Fibroblast of the conjunctiva (primary cell): Measurements from ENCODE around the gene SLC6A11.

ENCODE experiments used
- DNase-seq: peaks from one replicate; pipeline ENCODE4 v3.0.0-alpha.2; 2010; ENCODE audit warnings: low read depth

SLC6A11 gene

GRCh38 chr3:10790713-10791112 is 25.3 kb upstream of the SLC6A11 start:
- no peak for DNase-seq

- no peak for DNase-seq
Measured at GRCh38 chr3:10792208-10792607, 23.8 kb upstream of the SLC6A11 start.

- DNase-seq: no peak
Measured at GRCh38 chr3:10798600-10799367, 17.2 kb upstream of the SLC6A11 start.

- no peak for DNase-seq
Measured at GRCh38 chr3:10804183-10804648, 11.8 kb upstream of the SLC6A11 start.

- DNase-seq: no peak
Measured at GRCh38 chr3:10806006-10806405, 10.0 kb upstream of the SLC6A11 start.

GRCh38 chr3:10808130-10808735 is 7.8 kb upstream of the SLC6A11 start:
- DNase-seq: no peak

GRCh38 chr3:10808974-10809373 is 7.1 kb upstream of the SLC6A11 start:
- no peak for DNase-seq

GRCh38 chr3:10810376-10810775 is 5.7 kb upstream of the SLC6A11 start:
- DNase-seq: no peak

- no peak for DNase-seq
Measured at GRCh38 chr3:10813425-10813824, 2.6 kb upstream of the SLC6A11 start.

- DNase-seq: no peak
Measured at GRCh38 chr3:10814623-10815022, 1.4 kb upstream of the SLC6A11 start.

- no peak for DNase-seq
Measured at GRCh38 chr3:10815487-10815886, 541 bp upstream of the SLC6A11 start.

- no peak for DNase-seq
Measured at GRCh38 chr3:10816863-10817253, 830 bp downstream of the SLC6A11 start.

- no peak for DNase-seq
Measured at GRCh38 chr3:10817506-10817905, 1.5 kb downstream of the SLC6A11 start.

- no peak for DNase-seq
Measured at GRCh38 chr3:10822055-10822454, 6.0 kb downstream of the SLC6A11 start.

GRCh38 chr3:10822708-10823515 is 6.9 kb downstream of the SLC6A11 start:
- no peak for DNase-seq

- no peak for DNase-seq
Measured at GRCh38 chr3:10823516-10823818, 7.4 kb downstream of the SLC6A11 start.

GRCh38 chr3:10824468-10824867 is 8.4 kb downstream of the SLC6A11 start:
- DNase-seq: no peak

GRCh38 chr3:10833855-10834414 is 17.9 kb downstream of the SLC6A11 start:
- DNase-seq: no peak

- DNase-seq: no peak
Measured at GRCh38 chr3:10834951-10835350, 18.9 kb downstream of the SLC6A11 start.

GRCh38 chr3:10835406-10835805 is 19.4 kb downstream of the SLC6A11 start:
- DNase-seq: no peak

GRCh38 chr3:10836676-10837075 is 20.6 kb downstream of the SLC6A11 start:
- DNase-seq: no peak

- DNase-seq: no peak
Measured at GRCh38 chr3:10837849-10838248, 21.8 kb downstream of the SLC6A11 start.

- no peak for DNase-seq
Measured at GRCh38 chr3:10839167-10839566, 23.1 kb downstream of the SLC6A11 start.
